NCI-H146 treated with DMSO at 0.1 percent for 48 hours (cell line): ENCODE measurements around the gene ESPL1.

Experiments used
- DNase-seq: peaks from one replicate; lab custom pipeline; 2025; ENCODE audit not compliant: unreplicated experiment; lab: John Stamatoyannopoulos, UW

Gene ESPL1

DNA sequence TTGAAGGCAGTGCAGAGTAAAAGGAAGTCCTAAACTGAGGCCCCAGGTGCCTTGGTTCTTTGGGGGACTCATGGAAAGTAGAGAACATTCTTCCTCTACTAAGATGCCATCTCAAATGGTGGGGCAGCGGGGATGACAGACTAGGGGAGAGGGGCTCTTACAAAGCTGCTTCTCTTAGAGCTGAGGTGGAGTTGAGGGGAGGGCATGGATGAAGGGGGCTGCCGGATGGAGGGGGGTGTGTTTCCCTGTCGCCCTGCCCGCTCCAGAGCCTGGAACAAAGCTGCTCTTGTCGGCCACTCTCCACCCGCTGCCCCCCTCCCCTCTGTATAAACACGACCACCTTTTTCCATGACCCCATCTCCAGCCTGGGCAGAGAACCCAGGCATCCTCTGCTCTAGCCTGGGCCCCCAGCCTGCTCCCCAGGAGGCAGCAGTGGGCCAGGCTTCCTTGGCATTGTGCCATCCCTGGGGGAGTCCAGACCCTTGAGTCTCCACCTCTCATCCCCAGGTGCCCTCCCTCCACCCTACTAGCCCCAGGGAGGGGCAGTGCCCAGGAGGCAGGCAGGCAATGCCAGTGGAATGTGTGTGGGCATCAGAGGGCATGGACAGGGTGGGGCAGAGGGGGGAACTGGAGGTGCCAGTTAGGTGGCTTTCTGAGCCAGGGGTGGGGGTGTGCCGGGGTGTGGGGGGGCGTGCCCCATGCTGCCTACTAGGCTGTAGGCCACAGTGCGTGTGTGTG is 37.8 kb upstream of the ESPL1 start:
- DNase-seq, result no peak

GRCh38 chr12:53231671-53231920 is 36.5 kb upstream of the ESPL1 start:
- no peak for DNase-seq

- DNase-seq, result no peak
Observed at GRCh38 chr12:53231921-53232645, 36.0 kb upstream of the ESPL1 start, which contains the start of gene RARG. Gene RARG, minus strand, starts transcription at chr12:53232209. Its CDS starts 4,664 bp downstream, at chr12:53227545.

DNA sequence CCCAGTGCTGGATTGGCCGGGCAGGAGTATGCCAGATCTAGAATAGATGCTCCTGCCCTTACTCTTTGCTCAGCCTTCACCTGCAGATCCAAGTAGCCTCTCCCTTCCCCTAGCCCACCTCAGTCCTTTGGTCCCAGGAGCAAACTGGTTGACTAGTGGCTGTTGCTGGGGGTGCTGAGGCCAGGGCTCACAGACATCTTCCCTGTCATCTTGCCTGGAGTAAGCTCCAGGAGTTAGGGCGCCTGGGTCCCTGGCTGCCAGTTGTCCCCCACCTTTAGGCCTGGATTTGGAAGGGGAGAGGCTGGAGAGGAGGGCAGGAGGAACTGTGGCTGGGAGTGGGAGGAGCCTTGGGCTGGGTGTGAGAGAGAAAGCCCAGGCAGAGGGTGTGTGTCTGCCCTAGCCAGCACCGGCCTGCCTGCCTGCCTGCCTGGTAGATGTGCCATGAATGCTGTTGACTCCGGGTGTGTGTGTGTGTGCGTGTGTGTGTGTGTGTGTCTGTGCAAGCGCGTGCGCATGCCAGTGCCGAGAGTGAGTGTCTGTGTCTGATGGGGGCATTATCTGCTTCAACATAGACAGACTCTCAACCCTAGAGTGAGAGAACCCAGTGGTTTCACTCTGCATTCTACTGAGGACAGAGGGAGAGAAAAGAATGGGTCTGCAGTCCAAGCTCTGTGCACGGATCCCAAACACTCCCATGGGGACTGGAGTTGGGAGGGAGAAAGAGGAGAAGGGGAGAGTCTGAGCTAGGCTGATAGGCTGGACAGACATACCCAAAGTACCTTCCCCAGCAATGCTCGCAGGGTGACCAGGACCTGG is 35.2 kb upstream of the ESPL1 start:
- no peak for DNase-seq

- no peak for DNase-seq
Observed at GRCh38 chr12:53233671-53234121, 34.4 kb upstream of the ESPL1 start.

DNA sequence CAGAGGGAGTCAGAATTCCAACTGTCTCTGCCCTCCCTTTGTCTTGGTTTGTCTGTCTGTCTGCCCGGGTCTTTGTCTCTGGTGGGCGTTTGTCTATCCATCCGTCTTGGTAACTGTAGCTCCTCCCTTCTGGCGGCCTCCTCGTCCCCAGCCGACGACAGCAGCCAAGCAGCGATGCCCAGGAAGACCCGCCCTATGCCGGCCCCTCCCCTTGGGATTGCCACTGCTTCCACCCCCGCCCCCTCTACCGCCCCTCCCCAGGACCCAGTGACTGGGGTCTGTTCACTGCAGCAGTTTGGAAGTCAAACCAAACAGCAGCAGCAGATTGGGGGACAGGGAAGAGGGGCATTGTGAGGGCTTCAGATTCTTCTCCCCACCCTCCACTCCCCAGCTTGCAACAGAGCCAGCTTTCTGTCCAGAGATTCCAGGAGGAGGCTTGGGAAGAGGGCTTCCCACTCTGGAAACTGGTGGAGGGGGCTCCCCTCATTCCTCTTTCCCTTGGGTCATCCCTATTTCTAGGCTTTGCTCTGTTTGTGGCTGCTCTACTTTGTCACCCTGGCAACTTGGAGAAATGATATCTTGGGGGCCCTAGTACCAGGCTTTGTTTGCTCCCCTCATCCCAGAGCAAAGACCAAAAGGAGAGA is 33.7 kb upstream of the ESPL1 start:
- DNase-seq, result no peak

- no peak for DNase-seq
Observed at GRCh38 chr12:53235164-53235563, 32.9 kb upstream of the ESPL1 start.

DNA sequence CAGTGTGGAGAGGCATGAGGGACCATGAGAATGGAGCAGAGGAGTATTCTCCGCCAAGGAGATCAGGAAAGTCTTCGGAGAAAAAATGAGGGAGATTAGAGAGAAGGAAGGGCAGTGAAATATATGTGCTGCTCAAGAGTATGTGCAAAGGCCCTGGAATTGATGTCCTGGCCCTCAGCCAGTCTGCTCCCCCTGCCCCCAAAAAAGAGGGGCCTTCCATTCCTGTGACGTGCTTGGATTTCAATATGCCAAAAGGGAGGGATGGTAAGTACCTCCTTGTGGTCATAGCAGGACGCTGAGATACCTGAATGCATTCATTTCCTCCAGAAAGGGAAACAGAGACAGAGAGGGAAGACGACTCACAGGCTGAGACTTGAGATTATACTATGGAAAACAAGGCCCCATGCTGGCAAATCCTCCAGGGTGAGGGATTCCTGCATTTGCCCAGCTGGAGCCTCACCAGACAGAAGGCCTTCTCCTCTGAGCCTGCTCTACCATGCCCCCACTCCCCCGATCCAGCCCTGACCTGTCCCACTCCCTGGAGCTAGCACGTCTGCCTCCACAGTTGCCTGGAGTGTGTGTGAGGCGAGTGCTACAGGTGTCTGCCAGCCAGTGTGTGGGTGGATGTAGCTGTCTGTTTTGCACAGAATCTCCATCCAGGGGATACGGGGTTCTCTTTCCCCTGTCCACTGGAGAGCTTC is 32.2 kb upstream of the ESPL1 start:
- no peak for DNase-seq

GRCh38 chr12:53236443-53237111 is 31.5 kb upstream of the ESPL1 start:
- DNase-seq, result no peak

DNA sequence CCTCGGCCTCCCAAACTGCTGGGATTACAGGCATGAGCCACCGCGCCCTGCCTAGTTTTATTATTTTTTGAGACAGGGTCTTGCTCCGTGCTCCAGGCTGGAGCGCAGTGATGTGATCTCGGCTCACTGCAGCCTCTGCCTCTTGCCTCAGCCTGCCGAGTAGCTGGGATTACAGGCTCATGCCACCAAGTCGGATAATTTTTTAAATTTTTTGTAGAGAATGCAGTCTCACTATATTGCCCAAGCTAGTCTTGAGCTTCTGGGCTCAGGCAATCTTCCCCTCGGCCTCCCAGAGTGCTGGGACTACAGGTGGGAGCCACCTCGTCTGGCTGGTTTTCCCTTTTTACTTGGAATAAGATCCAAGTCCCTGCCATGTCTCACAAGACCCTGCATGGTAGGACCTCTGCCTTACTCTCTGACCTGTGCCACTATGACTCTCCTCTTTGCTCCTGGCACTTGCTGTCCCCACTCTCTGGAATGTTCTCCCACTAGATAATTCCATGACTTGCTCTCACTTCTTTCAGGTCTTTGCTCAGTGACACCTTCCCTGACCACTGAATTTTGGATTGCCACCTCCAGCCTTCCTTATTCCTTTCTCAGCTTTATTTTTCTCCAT is 28.3 kb upstream of the ESPL1 start:
- no peak for DNase-seq

DNA sequence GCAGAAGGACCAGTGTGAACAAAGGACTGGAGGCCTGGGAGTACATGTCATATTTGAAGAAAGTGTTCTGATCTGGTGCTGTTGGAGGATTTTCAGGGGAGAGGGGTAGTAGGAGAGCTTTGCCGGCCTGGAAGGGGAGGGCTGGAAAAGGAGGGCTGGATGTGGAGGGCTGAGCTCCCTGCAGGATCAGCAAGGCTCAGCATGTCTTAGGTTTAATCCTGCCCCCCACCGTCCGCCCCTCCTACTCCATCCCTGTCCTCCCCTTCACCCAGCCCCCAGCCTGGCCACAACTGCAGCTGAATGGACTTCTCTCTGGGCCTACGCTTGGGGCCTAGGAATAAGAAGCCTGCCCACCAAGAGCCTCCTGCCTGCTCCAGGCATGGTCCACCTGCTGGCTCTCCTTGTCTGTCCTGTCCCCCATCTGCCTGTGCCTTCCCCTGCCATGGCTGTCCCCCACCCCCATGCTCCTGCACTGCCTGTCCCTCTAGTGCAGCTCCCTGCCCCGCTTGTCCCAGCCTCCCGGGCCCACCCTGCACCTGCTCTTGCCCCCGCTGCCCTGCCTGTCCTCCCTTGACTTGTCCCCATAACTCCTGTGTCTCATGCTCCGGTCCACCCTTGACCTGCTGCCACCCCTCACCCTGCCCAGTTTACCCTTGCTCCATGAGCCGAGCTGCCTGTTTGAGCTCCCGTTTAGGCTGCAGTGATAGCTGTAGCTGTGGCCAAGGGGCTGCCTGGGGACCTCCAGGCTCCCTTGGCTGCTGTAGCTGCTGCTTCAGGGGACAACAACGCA is 26.3 kb upstream of the ESPL1 start:
- DNase-seq, result no peak

GRCh38 chr12:53244337-53244736 is 23.8 kb upstream of the ESPL1 start:
- DNase-seq, result no peak

- no peak for DNase-seq
Observed at GRCh38 chr12:53245286-53245685, 22.8 kb upstream of the ESPL1 start.

- peak; percentile 65 for DNase-seq
Observed at GRCh38 chr12:53251477-53252348, 16.4 kb upstream of the ESPL1 start.

GRCh38 chr12:53252349-53252916 is 15.7 kb upstream of the ESPL1 start:
- DNase-seq, result no peak

- DNase-seq, result no peak
Observed at GRCh38 chr12:53253298-53253697, 14.8 kb upstream of the ESPL1 start.

GRCh38 chr12:53254816-53255545 is 13.1 kb upstream of the ESPL1 start:
- no peak for DNase-seq
